Glomerular visceral epithelial cell (primary cell): ENCODE data around the gene SLC35D2.
A peak's percentile ranks its signal among the peaks of the same experiment; 100 is the strongest.
"Not testable (repeated sequence)": the region's sequence is repeated elsewhere in the genome, so short reads cannot be mapped to it uniquely, and the experiment has no call there.

Experiments
- DNase-seq: peaks from one replicate; pipeline ENCODE4 v3.0.0-alpha.2; 2016; ENCODE audit errors: extremely low spot score

Gene SLC35D2

DNA sequence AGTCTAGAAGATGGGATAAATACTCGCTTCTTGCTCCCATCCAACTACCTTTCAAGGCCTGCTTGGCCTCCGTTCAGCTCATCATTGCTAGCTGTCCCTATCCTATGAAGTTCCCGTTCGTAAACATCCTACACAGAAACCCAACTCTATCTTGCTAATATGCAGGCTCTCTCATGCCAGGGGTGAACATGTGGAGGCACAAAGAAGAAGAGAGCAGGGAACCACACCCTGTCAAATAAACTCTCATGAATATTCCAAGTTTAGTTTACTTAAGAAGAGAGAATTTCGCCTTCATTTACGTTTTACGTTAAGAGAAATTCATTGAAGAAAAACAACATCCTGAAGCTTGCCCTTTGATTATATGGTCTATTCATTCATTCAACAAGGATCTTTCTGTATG, 73.7 kb downstream of the SLC35D2 start:
- no peak for DNase-seq

DNA sequence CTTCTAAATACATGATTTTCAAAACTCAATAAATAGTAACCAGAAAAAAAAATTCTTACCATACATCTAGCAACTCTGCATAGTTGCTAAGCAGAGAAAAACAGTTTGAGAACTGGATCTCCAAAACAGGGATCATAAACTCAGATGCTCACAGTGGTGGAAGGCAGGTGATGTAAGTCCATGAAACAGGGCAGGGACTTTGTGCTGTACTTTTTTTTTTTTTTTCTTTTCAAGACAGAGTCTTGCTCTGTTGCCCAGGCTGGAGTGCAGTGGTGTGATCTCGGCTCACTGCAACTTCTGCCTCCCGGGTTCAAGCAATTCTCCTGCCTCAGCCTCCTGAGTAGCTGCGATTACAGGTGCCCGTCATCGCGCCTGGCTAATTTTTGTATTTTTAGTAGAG, 76.6 kb downstream of the SLC35D2 start:
- not testable (repeated sequence) for DNase-seq

GRCh38 chr9:96305171-96305570, 78.3 kb downstream of the SLC35D2 start:
- DNase-seq, result no peak

DNA sequence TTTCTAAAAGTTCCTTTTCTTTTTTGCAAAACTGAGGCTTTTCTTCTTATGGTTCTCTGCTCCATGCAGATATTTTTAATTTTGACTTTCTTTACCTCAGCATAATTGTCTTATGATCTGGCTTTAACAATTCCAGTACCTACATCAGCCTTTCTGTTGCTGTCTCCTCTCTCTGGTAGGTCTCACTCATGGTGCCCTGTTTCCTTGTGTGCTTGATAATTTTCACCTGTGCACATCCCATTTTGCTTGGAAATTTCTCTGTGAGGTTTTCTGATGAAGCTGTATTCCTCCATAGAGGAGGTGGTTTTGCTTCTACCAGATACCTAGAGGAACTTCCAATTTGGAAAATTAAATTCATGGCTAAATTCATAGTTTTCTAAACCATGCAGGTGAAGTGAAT, 79.3 kb downstream of the SLC35D2 start:
- DNase-seq, result no peak

DNA sequence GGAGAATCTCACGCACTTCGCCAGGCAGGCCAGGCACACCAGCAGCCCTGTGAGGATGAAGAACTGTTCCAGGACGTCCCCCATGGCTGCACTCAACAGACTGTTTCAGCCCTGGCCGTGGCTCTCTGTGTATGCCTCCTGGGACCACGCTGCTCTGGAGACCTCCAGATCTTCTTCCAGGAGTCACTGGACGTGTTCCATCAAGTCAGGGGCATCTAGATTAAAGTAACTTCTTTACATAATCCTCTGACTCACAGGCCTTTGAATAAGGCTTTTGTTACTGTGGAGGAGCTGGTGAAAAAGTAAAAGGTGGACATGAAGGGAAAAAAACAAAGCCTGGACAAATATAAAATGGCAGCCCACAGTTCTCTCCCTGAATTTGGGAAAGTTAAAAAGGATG, 81.5 kb downstream of the SLC35D2 start, which contains the start of gene HSD17B3:
Gene HSD17B3, minus strand, starts transcription at position 156 of the 400 bp plus-strand sequence. Its CDS starts 72 bp downstream, at position 84.
- DNase-seq, result no peak

GRCh38 chr9:96299823-96300222, 83.7 kb downstream of the SLC35D2 start:
- DNase-seq, result peak; percentile 18

- no peak for DNase-seq
These were observed 89.4 kb downstream of the SLC35D2 start for GRCh38 chr9:96294159-96294545.

DNA sequence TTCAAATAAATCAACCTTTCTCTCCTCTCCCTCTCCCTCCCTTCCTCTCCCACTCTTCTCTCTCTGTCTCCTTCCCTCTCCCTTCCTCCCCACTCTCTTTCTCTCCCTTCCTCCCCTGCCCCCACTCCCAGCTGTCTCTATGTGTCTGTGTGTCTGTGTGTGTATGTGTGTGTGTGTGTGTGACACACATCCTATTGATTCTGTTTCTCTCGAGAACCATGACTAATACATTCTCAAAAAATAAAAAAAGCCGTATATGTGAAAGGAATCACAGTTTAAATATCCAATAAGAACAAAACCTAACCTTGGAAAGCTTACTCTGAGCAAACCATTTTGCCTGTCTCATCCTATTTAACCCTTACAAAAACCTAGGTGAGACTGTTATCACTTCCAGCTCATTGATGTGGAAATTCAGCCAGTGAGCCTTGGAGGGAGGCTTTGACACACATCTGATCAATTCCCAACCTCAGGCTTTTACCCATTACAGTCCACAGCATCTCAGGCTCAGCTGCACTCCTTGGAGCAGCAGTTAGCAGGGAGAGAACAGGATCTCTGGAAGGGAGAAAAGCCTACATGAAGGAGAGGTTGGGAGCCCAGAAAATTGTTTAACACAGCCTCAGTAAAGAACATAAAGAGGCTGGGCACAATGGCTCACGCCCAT, 89.9 kb downstream of the SLC35D2 start:
- no peak for DNase-seq

DNA sequence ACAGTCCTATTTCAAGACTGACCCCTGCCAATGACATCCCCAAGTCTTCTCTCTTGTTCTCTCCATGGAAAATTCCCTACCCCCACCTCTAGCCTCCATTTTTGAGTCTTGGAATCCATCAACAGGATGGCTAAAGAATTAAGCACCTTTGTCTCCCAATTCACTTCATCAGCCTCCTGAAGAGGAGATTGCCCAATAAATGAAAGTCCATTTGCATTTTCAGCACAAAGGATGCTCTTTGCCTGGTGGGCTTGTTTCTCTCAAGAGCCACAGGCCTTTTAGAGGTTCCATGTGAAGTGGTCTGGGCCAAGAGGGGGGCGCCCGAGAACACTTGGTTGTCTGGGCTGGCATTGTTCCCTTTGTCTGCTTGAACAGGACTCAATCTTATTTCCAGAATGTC, 94.1 kb downstream of the SLC35D2 start:
- DNase-seq, result no peak

- no peak for DNase-seq
These were observed 101.9 kb downstream of the SLC35D2 start for GRCh38 chr9:96281641-96282040.

GRCh38 chr9:96279932-96280331, 103.6 kb downstream of the SLC35D2 start:
- DNase-seq, result no peak

DNA sequence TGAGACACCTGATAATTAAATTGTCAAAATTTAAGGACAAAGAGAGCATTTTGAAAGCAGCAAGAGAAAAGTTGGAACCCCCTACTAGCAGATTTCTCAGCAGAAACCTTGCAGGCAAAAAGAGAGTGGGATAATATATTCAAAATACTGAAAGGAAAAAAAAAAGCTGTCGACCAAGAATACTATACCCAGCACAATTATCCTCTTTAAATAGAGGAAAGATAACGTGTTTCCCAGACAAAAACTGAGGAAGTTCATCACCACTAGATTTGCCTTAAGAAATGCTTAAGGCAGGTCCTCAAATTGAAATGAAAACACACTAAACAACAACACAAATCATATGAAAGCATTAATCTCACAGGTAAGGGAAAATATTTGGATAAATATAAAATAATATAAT, 108.6 kb downstream of the SLC35D2 start:
- DNase-seq, result no peak
